GM12878 (cell line): ENCODE data around the gene NF1. TPM values are rescaled to one million over a fixed set of nuclear protein-coding genes. Genes with fewer than 3 reads are reported as not detected.

Experiments
- ATAC-seq: fragments of 200-7000 bp; cut with Tn5 transposase; 3 replicates; pipeline ENCODE4 v1.9.1; 2020; ENCODE audit warnings: mild to moderate bottlenecking, moderate library complexity
- BruUV-seq: library from RNA; stranded (reverse); fragments of 400-500 nt; replicated peaks from 2 replicates; lab custom pipeline; 2021; lab: Mats Ljungman, UMichigan
- CTCF ChIA-PET: fragments of 300-600 bp; sonication (Branson Sonifier 250); formaldehyde crosslinking; extraction: SDS; loops from one replicate; lab custom pipeline; 2021; ENCODE audit warnings: inconsistent platforms; lab: Yijun Ruan, JAX
- POLR2A ChIA-PET: fragments of 350-600 bp; formaldehyde crosslinking; extraction: SDS; loops from one replicate; lab custom pipeline; 2021; ENCODE audit warnings: inconsistent platforms; lab: Charles Lee
- RAD21 ChIA-PET: fragments of 300-600 bp; sonication (Branson Sonifier 250); formaldehyde crosslinking; loops from one replicate; lab custom pipeline; 2023; ENCODE audit warnings: antibody characterized with exemption; ENCODE audit not compliant: unreplicated experiment; lab: Charles Lee
- SMC1A ChIA-PET: fragments of 300-600 bp; sonication (Branson Sonifier 250); formaldehyde crosslinking; loops from one replicate; lab custom pipeline; 2023; ENCODE audit not compliant: unreplicated experiment, uncharacterized antibody; lab: Charles Lee
- DNase-seq: peaks from one replicate; pipeline ENCODE4 v3.0.0-alpha.2; 2011; ENCODE audit warnings: low read depth, low spot score
- FAIRE-seq: peaks from 3 replicates; lab custom pipeline; 2011; peaks lifted over from hg19 to GRCh38; lab: Jason Lieb, UNC
- H2AFZ ChIP-seq: 2 replicates; pipeline ENCODE4 v1.6.0; 2011; ENCODE audit warnings: low read depth, low read length, control low read depth; ENCODE audit not compliant: control insufficient read depth
- H3K27ac ChIP-seq: 2 replicates; pipeline ENCODE4 v1.5.1; 2011; ENCODE audit warnings: control low read depth; ENCODE audit not compliant: control insufficient read depth, insufficient read depth
- H3K27me3 ChIP-seq, 2 experiments: replicated peaks in 1 of 2; 2 replicates each; pipeline versions ENCODE4 v1.6.0 to v1.6.1; 2011; ENCODE audit warnings: low read length in 1 of 2; ENCODE audit not compliant: control insufficient read depth in 2 of 2, insufficient read depth in 2 of 2
- H3K36me3 ChIP-seq, 2 experiments: 2 replicates each; pipeline ENCODE4 v1.5.1; 2011; ENCODE audit warnings: low read length in 1 of 2; ENCODE audit not compliant: control insufficient read depth in 2 of 2, insufficient read depth in 2 of 2
- H3K4me1 ChIP-seq: 2 replicates; pipeline ENCODE4 v1.6.1; 2011; ENCODE audit warnings: mild to moderate bottlenecking, low read length, moderate library complexity, mixed read lengths; ENCODE audit not compliant: control insufficient read depth, insufficient read depth
- H3K4me2 ChIP-seq: 2 replicates; pipeline ENCODE4 v1.6.0; 2011; ENCODE audit warnings: control low read depth; ENCODE audit not compliant: control insufficient read depth, insufficient read depth
- H3K4me3 ChIP-seq: fragments of 200-600 bp; sonication (generic); 2 replicates; pipeline ENCODE4 v1.5.1; 2016
- H3K79me2 ChIP-seq: 2 replicates; pipeline ENCODE4 v1.6.0; 2011; ENCODE audit warnings: low read length; ENCODE audit not compliant: control insufficient read depth, insufficient read depth
- H3K9ac ChIP-seq: 2 replicates; pipeline ENCODE4 v1.8.0; 2011; ENCODE audit warnings: low read length, control low read depth, mixed read lengths; ENCODE audit not compliant: control insufficient read depth, insufficient read depth
- H3K9me3 ChIP-seq: replicated peaks from 3 replicates; pipeline ENCODE4 v1.5.1; 2011; ENCODE audit warnings: mild to moderate bottlenecking, low read length; ENCODE audit not compliant: control insufficient read depth, insufficient read depth
- H4K20me1 ChIP-seq: 2 replicates; pipeline ENCODE4 v1.6.0; 2011; ENCODE audit not compliant: control insufficient read depth, insufficient read depth
- ASH2L ChIP-seq: fragments of 300-600, 200-600 bp; sonication (generic); IDR thresholded peaks from 2 replicates; pipeline ENCODE4 v1.6.1; 2017; ENCODE audit warnings: low read depth, mild to moderate bottlenecking, borderline replicate concordance
- CBFB ChIP-seq: IDR thresholded peaks from 2 replicates; pipeline ENCODE4 v1.6.1; 2016; ENCODE audit warnings: antibody characterized with exemption, low read depth
- CHD2 ChIP-seq: IDR thresholded peaks from 2 replicates; pipeline ENCODE4 v1.6.1; 2011; ENCODE audit warnings: low read depth, low read length, improper control_type of control experiment, borderline replicate concordance
- CREM ChIP-seq: IDR thresholded peaks from 2 replicates; pipeline ENCODE4 v1.6.1; 2014; ENCODE audit warnings: antibody characterized with exemption, low read depth
- HCFC1 ChIP-seq: fragments of 150-350 bp; IDR thresholded peaks from 2 replicates; pipeline ENCODE4 v1.6.1; 2014; ENCODE audit warnings: low read length
- IRF4 ChIP-seq: IDR thresholded peaks from 2 replicates; pipeline ENCODE4 v1.6.1; 2011; ENCODE audit warnings: low read depth, low read length
- JUND ChIP-seq: IDR thresholded peaks from 2 replicates; pipeline ENCODE4 v1.6.1; 2012; ENCODE audit warnings: low read depth, mild to moderate bottlenecking, low read length, improper control_type of control experiment, moderate library complexity
- RB1 ChIP-seq: fragments of 450-650 bp; formaldehyde crosslinking; IDR thresholded peaks from 2 replicates; pipeline ENCODE4 v1.6.1; 2017; ENCODE audit warnings: mild to moderate bottlenecking, borderline replicate concordance
- RUNX3 ChIP-seq: IDR thresholded peaks from 2 replicates; pipeline ENCODE4 v1.6.1; 2012; ENCODE audit warnings: low read length, inconsistent platforms
- SIN3A ChIP-seq: IDR thresholded peaks from 2 replicates; pipeline ENCODE4 v1.6.1; 2012; ENCODE audit warnings: low read depth, low read length, improper control_type of control experiment
- SMAD5 ChIP-seq: IDR thresholded peaks from 2 replicates; pipeline ENCODE4 v1.6.1; 2016; ENCODE audit warnings: antibody characterized with exemption, low read depth
- TAF1 ChIP-seq: IDR thresholded peaks from 2 replicates; pipeline ENCODE4 v1.6.1; 2011; ENCODE audit warnings: mild to moderate bottlenecking, low read depth, low read length, borderline replicate concordance
- TARDBP ChIP-seq: IDR thresholded peaks from 2 replicates; pipeline ENCODE4 v1.6.1; 2016; ENCODE audit warnings: borderline replicate concordance
- TBL1XR1 ChIP-seq: IDR thresholded peaks from 2 replicates; pipeline ENCODE4 v1.6.1; 2012; ENCODE audit warnings: low read depth, low read length, improper control_type of control experiment
- TCF7 ChIP-seq: IDR thresholded peaks from 2 replicates; pipeline ENCODE4 v1.6.1; 2014; ENCODE audit warnings: antibody characterized with exemption, borderline replicate concordance
- ZSCAN29 ChIP-seq: fragments of 450-650 bp; IDR thresholded peaks from 2 replicates; pipeline ENCODE4 v1.6.1; 2017; ENCODE audit warnings: mild to moderate bottlenecking, moderate library complexity
- WGBS: methylation state at CpG from one replicate; pipeline ENCODE4 v1.1.6; 2016; ENCODE audit warnings: low lambda C conversion rate; ENCODE audit not compliant: insufficient replicate concordance, insufficient coverage; ENCODE audit errors: missing lambda C conversion rate; 5-methylcytosine and 5-hydroxymethylcytosine counted together
- in situ Hi-C: fragments of 300-500 bp; cut with MboI; formaldehyde crosslinking; loops from 9 replicates; pipeline ENCODE4 v1.14.3; 2018; ENCODE audit warnings: mixed read lengths
- intact Hi-C: fragments of 100-400 bp; cut with micrococcal nuclease; formaldehyde crosslinking; loops from one replicate; pipeline ENCODE4 v1.14.2; 2022; ENCODE audit not compliant: unreplicated experiment
- polyA plus RNA-seq, 11 experiments: library from polyadenylated mRNA; depleted of rRNA in 4 of 11; unstranded in 6 of 11; stranded (reverse) in 5 of 11; fragments of >200 nt; fragmentation: Nextera tagmentation in 4 of 11; fragmentation: Illumina TruSeq in 1 of 11; extraction: Ambion mirVana in 4 of 11; extraction: Trizol in 1 of 11; gene quantifications; 1 replicate in 1 of 11; 2 replicates in 10 of 11; pipeline versions ENCODE4 v1.2.1 to v1.2.3, GENCODE V29; 2011 to 2016; ENCODE audit warnings: inconsistent platforms in 2 of 11, missing spikeins in 2 of 11, low read depth in 1 of 11
- total RNA-seq, 4 experiments: library from RNA; depleted of rRNA in 3 of 4; stranded (reverse); fragments of >200 nt in 3 of 4; fragmentation: Illumina TruSeq in 1 of 4; extraction: Trizol in 1 of 4; gene quantifications; 2 replicates each; pipeline versions ENCODE4 v1.2.1 to v1.2.3, GENCODE V29; 2013 to 2021
- TF ChIP-seq, protein P1 (sequence below): fragments of 450-650 bp; IDR thresholded peaks from 2 replicates; pipeline ENCODE4 v1.6.1; 2017; ENCODE audit warnings: antibody characterized with exemption, mild to moderate bottlenecking, moderate library complexity
- TF ChIP-seq, protein P2 (sequence below): fragments of 450-650 bp; IDR thresholded peaks from 2 replicates; pipeline ENCODE4 v1.6.1; 2017; ENCODE audit warnings: borderline replicate concordance

The NF1 gene
- total and polyA plus RNA-seq, 10 of the 15 experiments (the other 5 are each of a cell fraction or from before 2014, with no cell fraction given): 2.5 to 31.8 (median 16.6) TPM

DNA sequence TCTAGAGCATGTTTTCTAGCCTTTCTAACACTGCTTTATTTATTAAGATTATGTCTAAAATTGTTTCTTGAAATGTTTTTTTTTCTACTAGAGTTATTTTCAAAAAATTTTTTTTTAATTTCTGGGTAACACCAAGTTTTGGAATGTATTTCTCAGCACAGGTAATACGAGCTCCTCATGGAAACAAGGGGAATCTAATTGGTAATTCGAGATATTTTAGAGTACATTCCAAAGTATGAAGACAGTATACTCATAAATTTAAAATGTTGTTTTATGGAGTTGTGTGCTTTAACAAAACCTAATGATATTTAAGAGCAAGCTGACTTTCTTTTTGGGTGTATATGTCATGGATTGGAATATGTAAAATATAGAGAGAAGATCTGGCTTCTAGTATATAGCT, 159.9 kb downstream of the NF1 start:
- H3K9ac ChIP-seq: no peak overlapping the region
- in situ Hi-C loops: no loop called here
- no TSS peak for BruUV-seq
- H3K79me2 ChIP-seq: no peaks in the 10 kb centered on the region
- ChIA-PET POLR2A (interaction anchor here (0.5 to 0.8 kb wide), 3 partner anchors 48 to 618 kb away, joined by 3 to 5 read pairs (median 3); no protein-coding TSS in a partner anchor), SMC1A (interaction anchor here (0.7 to 1.4 kb wide), 5 partner anchors 10 to 604 kb away, joined by 3 to 5 read pairs (median 4); no protein-coding TSS in a partner anchor), RAD21 (interaction anchor here (1.3 kb wide), 2 partner anchors 57 to 118 kb away, joined by 3 to 5 read pairs; no protein-coding TSS in a partner anchor), CTCF (interaction anchor here (0.6 to 1.2 kb wide), 2 partner anchors 17 to 31 kb away, joined by 4 to 5 read pairs; no protein-coding TSS in a partner anchor)
- H3K4me2 ChIP-seq: no peak overlapping the region
- H3K27ac ChIP-seq: no peak overlapping the region
- H3K36me3 ChIP-seq: no peaks in the 10 kb centered on the region
- no peak overlapping the region for H3K4me3 ChIP-seq
- no peaks in the 10 kb centered on the region for H3K9me3 ChIP-seq
- FAIRE-seq (no peak), DNase-seq (no peak), ATAC-seq (no peak)
- H3K4me1 ChIP-seq: peaks cover 33% of the 10 kb centered on the region
- TF ChIP-seq IRF4 (no peak), TAF1 (no peak), SMAD5 (no peak), RUNX3 (no peak), TBL1XR1 (no peak), HCFC1 (no peak), ASH2L (no peak), TCF7 (no peak), JUND (no peak), RB1 (no peak), CBFB (no peak), CREM (no peak), TARDBP (no peak), ZSCAN29 (no peak), CHD2 (no peak), SIN3A (no peak)
- TF ChIP-seq, protein P1, sequence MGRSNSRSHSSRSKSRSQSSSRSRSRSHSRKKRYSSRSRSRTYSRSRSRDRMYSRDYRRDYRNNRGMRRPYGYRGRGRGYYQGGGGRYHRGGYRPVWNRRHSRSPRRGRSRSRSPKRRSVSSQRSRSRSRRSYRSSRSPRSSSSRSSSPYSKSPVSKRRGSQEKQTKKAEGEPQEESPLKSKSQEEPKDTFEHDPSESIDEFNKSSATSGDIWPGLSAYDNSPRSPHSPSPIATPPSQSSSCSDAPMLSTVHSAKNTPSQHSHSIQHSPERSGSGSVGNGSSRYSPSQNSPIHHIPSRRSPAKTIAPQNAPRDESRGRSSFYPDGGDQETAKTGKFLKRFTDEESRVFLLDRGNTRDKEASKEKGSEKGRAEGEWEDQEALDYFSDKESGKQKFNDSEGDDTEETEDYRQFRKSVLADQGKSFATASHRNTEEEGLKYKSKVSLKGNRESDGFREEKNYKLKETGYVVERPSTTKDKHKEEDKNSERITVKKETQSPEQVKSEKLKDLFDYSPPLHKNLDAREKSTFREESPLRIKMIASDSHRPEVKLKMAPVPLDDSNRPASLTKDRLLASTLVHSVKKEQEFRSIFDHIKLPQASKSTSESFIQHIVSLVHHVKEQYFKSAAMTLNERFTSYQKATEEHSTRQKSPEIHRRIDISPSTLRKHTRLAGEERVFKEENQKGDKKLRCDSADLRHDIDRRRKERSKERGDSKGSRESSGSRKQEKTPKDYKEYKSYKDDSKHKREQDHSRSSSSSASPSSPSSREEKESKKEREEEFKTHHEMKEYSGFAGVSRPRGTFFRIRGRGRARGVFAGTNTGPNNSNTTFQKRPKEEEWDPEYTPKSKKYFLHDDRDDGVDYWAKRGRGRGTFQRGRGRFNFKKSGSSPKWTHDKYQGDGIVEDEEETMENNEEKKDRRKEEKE: no peak
- TF ChIP-seq, protein P2, sequence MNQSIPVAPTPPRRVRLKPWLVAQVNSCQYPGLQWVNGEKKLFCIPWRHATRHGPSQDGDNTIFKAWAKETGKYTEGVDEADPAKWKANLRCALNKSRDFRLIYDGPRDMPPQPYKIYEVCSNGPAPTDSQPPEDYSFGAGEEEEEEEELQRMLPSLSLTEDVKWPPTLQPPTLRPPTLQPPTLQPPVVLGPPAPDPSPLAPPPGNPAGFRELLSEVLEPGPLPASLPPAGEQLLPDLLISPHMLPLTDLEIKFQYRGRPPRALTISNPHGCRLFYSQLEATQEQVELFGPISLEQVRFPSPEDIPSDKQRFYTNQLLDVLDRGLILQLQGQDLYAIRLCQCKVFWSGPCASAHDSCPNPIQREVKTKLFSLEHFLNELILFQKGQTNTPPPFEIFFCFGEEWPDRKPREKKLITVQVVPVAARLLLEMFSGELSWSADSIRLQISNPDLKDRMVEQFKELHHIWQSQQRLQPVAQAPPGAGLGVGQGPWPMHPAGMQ: no peak
- no peaks in the 10 kb centered on the region for H3K27me3 ChIP-seq
- no peaks in the 10 kb centered on the region for H4K20me1 ChIP-seq
- 100% methylated on average over 2 of the region's 2 CpGs for WGBS
- no peak overlapping the region for H2AFZ ChIP-seq
- intact Hi-C loops: no loop called here
